ENCODE results near the gene PPM1L.

DNA sequence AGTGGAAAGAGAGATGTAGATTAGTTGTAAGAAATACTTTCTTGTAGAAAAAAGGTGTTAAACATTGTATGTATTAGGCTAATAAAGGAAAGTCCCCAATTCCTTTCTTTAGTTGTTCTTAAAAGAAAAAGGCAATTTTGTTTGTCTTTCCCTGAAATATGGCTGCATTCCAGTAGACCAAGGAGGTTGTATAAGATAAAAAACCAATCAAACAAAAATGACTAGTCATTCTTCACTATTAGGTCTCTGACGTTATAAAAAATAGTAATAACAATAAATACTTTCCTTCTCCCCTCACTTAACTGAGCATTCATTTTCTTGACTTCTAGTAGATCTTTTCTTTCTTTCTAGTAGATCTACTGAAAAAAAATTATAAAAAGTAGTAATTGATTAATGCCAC, 8.6 kb upstream of the PPM1L start:
- TF ChIP-seq CTCF (IDR thresholded peaks at IDR 0.05; ENCODE audit: insufficient read depth, low read length) (no peak), POLR2AphosphoS5 (IDR thresholded peaks at IDR 0.05; ENCODE audit: low read depth) (no peak), GABPA (IDR thresholded peaks at IDR 0.05; ENCODE audit: low read depth) (no peak)
